Common myeloid progenitor, CD34-positive (primary cell): Measurements from ENCODE around the gene ITIH3.

Experiments
- CTCF ChIA-PET: fragments of 350-600 bp; sonication (Branson Sonifier 250); formaldehyde crosslinking; loops from one replicate; lab custom pipeline; 2021; ENCODE audit warnings: antibody characterized with exemption; lab: Charles Lee
- POLR2A ChIA-PET: fragments of 350-600 bp; sonication (Branson Sonifier 250); formaldehyde crosslinking; loops from one replicate; lab custom pipeline; 2021; ENCODE audit warnings: antibody characterized with exemption; lab: Charles Lee
- DNase-seq, 3 donors: peaks; one replicate each; pipeline versions ENCODE4 v3.0.0 to v3.0.0-alpha.2; 2013
- H3K27ac ChIP-seq, 2 experiments: 1 replicate in 1 of 2; 2 replicates in 1 of 2; pipeline ENCODE4 v1.7.0; 2013; ENCODE audit warnings: inconsistent platforms in 2 of 2, low read length in 2 of 2, mild to moderate bottlenecking in 2 of 2, low read depth in 1 of 2, moderate library complexity in 1 of 2; ENCODE audit not compliant: severe bottlenecking in 2 of 2, insufficient read depth in 1 of 2, poor library complexity in 1 of 2
- H3K27me3 ChIP-seq, 5 experiments: replicated peaks in 2 of 5; 1 replicate in 3 of 5; 2 replicates in 2 of 5; pipeline versions ENCODE4 v1.6.1 to v1.7.0; 2013; ENCODE audit warnings: low read length in 4 of 5, mild to moderate bottlenecking in 2 of 5, moderate library complexity in 2 of 5, inconsistent platforms in 1 of 5; ENCODE audit not compliant: insufficient read depth in 5 of 5, control insufficient read depth in 4 of 5
- H3K36me3 ChIP-seq, 4 experiments: 1 replicate in 2 of 4; 2 replicates in 2 of 4; pipeline versions ENCODE4 v1.6.1 to v1.7.0; 2013; ENCODE audit warnings: low read length in 3 of 4, control low read depth in 1 of 4, mild to moderate bottlenecking in 1 of 4; ENCODE audit not compliant: control insufficient read depth in 4 of 4, insufficient read depth in 4 of 4
- H3K4me1 ChIP-seq, 4 experiments: 1 replicate in 3 of 4; 2 replicates in 1 of 4; pipeline versions ENCODE4 v1.6.1 to v1.7.1; 2013; ENCODE audit warnings: low read length in 3 of 4, mild to moderate bottlenecking in 3 of 4, control low read depth in 1 of 4, inconsistent platforms in 1 of 4, moderate library complexity in 1 of 4; ENCODE audit not compliant: control insufficient read depth in 4 of 4, insufficient read depth in 4 of 4; ENCODE audit errors: control extremely low read depth in 1 of 4
- H3K4me3 ChIP-seq, 7 experiments: 1 replicate in 4 of 7; 2 replicates in 3 of 7; pipeline versions ENCODE4 v1.5.1 to v1.7.0; 2013; ENCODE audit warnings: mild to moderate bottlenecking in 7 of 7, low read length in 6 of 7, moderate library complexity in 6 of 7, inconsistent platforms in 2 of 7, low read depth in 2 of 7, control low read depth in 1 of 7; ENCODE audit not compliant: insufficient read depth in 4 of 7, control insufficient read depth in 1 of 7; ENCODE audit errors: extremely low read depth in 1 of 7
- H3K9me3 ChIP-seq, 5 experiments: 1 replicate in 4 of 5; 2 replicates in 1 of 5; pipeline versions ENCODE4 v1.6.1 to v1.7.1; 2013; ENCODE audit warnings: low read length in 4 of 5, mild to moderate bottlenecking in 2 of 5, inconsistent platforms in 1 of 5, low read depth in 1 of 5, moderate library complexity in 1 of 5; ENCODE audit not compliant: control insufficient read depth in 4 of 5, insufficient read depth in 2 of 5; ENCODE audit errors: control extremely low read depth in 1 of 5
- WGBS: methylation state at CpG from one replicate; pipeline ENCODE4 v1.1.5; 2013; ENCODE audit not compliant: insufficient coverage; 5-methylcytosine and 5-hydroxymethylcytosine counted together

The ITIH3 gene

DNA sequence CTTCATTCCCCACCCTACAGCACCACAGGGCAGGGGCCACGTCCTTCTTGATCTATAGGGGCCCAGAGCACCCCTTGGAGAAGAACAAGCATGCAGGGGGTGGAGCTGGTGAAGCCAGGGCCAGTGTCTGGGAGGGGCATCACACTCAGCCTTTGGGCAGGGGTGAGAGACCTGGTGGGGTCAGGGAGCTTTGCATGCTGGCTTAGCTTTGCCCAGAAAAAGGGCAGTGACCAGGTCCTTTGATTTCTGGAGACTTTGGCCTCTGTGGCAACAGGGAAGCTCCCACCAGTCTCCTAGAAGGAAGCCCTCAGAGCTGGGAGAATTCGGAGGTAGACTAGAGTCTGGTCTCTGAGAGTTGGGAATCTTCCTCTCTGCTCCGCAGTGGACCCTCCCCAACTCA lies 34.9 kb downstream of the ITIH3 start:
- Histone ChIP-seq H3K36me3 (no peaks in the 10 kb centered on the region), H3K9me3 (no peaks in the 10 kb centered on the region), H3K27ac (no peak overlapping the region), H3K27me3 (no peaks in the 10 kb centered on the region), H3K4me3 (no peak overlapping the region), H3K4me1 (peaks cover 0 to 3% (median 0%) of the 10 kb centered on the region in 4 experiments)
- 100% methylated on average over 2 of the region's 3 CpGs for WGBS
- DNase-seq, result no peak
- POLR2A ChIA-PET, result no interaction called here
- CTCF ChIA-PET, result interaction anchor here (0.8 to 1.8 kb wide), 4 partner anchors 8 to 27 kb away, joined by 3 to 6 read pairs (median 3); no protein-coding TSS in a partner anchor

DNA sequence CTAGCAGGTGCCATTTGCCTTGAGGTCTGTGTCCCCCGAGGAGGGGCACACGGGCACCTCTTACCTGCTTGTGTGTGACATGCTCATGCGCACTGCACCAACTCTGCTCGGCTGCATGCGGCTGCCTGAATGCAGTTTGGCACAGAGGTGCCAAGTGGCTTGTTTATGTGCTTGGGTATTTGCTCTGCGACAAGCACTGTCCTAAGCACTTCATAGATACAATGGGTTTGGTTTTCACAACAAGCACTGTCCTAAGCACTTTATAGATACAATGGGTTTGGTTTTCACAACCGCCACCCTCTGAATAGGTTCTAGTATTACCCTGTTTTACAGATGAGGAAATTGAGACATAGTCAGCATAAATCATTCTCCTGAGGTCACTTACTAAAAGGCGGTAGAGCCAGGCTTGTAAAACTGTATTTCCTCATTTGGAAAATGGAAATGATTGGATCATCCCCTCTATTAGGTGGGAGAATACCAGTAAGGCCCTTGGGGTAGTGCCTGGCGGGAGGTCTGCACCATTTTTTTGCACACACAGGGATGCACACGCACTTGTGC lies 35.4 kb downstream of the ITIH3 start:
- no peak for DNase-seq
- 93% methylated on average over 8 of the region's 10 CpGs for WGBS
- POLR2A ChIA-PET, result no interaction called here

DNA sequence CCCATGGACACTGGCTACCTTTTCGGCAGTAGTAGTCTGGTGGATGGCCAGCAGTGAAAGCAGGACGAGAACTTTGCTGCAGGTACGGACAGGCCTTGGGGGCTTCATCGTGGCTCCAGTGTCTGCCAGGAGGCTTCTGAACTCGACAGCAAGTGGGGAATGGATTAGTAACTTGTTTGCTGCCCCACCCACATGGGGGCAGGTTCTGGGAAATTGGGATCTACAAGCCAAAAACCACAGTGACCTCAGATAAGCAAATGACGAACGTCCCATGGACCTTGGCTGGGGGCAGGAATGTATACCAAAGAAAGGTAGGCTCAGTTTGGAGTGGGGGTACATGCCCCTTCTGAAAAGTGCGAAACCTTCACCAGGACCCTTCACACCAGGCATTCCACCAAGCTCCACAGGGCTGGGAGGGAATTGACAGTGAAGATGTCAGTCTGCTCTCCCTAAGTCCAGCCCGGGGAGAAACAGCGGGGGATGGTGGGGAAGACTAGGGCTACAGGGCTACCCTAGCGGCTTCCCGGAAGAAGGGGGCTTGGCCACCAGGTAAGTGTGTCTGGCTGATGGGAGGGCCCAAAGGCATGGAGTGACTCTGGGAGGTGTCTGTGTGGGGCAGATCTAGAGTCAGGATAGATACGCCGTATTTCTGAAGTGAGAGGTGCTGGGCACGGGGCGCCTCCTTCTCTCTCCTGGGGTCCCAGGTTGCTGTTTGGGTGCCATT lies 36.1 kb downstream of the ITIH3 start, which contains the start of gene ITIH4:
Gene ITIH4, minus strand, starts transcription at position 138 of the 724 bp plus-strand sequence. Its CDS starts 30 bp downstream, at position 108.
- CTCF ChIA-PET, result interaction anchor here (1.0 kb wide), 1 partner anchor 10 kb away, joined by 3 read pairs; no protein-coding TSS in a partner anchor

More for the DNA sequence above, 35.4 kb downstream of the ITIH3 start:
- H3K4me1 ChIP-seq, result peaks cover 0 to 3% (median 0%) of the 10 kb centered on the region in 4 experiments
- no peaks in the 10 kb centered on the region for H3K27me3 ChIP-seq
- peaks cover 0 to 3% (median 0%) of the 10 kb centered on the region in 4 experiments for H3K36me3 ChIP-seq
- no peak overlapping the region for H3K4me3 ChIP-seq
- H3K9me3 ChIP-seq, result no peaks in the 10 kb centered on the region
- CTCF ChIA-PET, result interaction anchor here (1.0 to 1.8 kb wide), 2 partner anchors 9 to 15 kb away, joined by 3 to 6 read pairs; no protein-coding TSS in a partner anchor
- H3K27ac ChIP-seq, result no peak overlapping the region

DNA sequence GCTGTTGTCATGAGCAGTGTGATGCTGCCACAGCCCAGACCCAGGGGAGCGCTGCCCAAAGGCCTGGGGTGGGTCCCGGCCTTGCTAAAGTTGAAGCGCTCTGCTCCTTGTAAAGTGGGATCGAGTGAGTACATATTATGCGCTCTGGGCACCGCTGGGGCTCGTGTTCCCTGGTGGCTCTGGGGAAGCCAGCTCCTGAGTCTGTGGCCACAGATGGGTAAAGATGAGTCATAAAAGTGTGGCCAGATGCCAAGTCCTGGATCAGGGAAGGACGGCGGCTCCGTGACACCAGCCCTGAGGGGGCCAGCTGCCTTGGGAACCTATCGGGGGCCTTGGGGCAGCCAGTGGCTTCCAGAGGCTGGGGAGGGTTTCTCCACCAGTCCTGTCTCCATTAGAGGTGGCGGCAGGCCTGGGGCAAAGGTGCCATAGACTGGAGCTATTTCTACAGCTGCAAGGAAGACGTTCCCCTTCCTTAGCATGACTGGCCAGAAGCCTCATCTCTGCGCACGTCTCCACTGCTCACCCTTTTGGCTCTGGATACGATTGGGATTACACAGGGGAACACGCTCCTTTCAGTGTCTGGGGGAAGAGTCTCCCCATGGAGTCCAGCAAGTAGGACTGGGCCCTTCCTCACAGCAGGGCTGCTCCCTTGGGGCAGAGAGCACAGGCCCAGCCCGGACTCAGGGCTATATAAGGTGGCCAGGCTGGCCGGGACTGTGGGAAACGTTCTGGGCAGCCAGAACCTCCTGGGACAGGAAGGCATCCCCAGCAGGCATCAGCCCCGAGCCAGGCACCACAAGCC lies 37.1 kb downstream of the ITIH3 start:
- Histone ChIP-seq H3K27me3 (no peaks in the 10 kb centered on the region), H3K4me1 (peaks cover 0 to 3% (median 0%) of the 10 kb centered on the region in 4 experiments), H3K27ac (no peak overlapping the region), H3K4me3 (no peak overlapping the region), H3K36me3 (peaks cover 0 to 16% (median 6%) of the 10 kb centered on the region in 4 experiments), H3K9me3 (no peaks in the 10 kb centered on the region)
- ChIA-PET POLR2A (no interaction called here), CTCF (no interaction called here)
- DNase-seq, result peak in 2 of 3 donors; percentile 10 to 34
- WGBS, result 80% methylated on average over 21 of the region's 21 CpGs

More for the DNA sequence above, 36.1 kb downstream of the ITIH3 start, which contains the start of gene ITIH4:
- POLR2A ChIA-PET, result no interaction called here
- Histone ChIP-seq H3K4me3 (no peak within 1 kb of the TSS), H3K27me3 (no peaks in the 10 kb centered on the region), H3K27ac (no peak within 1 kb of the TSS), H3K9me3 (no peaks in the 10 kb centered on the region), H3K4me1 (peaks cover 0 to 3% (median 0%) of the 10 kb centered on the region in 4 experiments), H3K36me3 (peaks cover 0 to 9% (median 1%) of the 10 kb centered on the region in 4 experiments)
- DNase-seq, result no peak
- WGBS, result 100% methylated on average over 9 of the region's 16 CpGs

DNA sequence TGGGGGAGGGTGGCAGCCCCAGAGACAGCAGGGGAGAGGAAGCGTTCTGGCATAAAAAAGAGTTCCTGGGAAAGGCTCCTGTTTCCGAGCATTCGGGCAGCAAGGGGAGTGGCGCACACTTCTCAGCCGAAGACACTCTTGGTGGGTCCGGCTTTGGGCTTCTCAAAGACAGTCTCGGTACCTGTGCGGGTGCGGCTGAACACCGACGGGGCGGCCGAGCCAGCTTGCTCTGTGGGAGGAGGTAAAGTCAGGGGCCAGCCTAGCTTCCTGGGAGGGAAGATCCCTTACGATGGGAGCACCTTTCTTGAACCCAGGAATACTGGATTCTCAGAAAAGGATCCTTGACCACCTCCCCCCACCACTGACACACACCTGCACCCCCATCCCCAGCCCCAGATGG lies 38.6 kb downstream of the ITIH3 start:
- Histone ChIP-seq H3K27ac (no peak overlapping the region), H3K36me3 (peaks cover 2 to 22% (median 9%) of the 10 kb centered on the region in 4 experiments), H3K27me3 (no peaks in the 10 kb centered on the region), H3K9me3 (no peaks in the 10 kb centered on the region), H3K4me1 (peaks cover 0 to 3% (median 0%) of the 10 kb centered on the region in 4 experiments), H3K4me3 (no peak overlapping the region)
- ChIA-PET CTCF (no interaction called here), POLR2A (no interaction called here)
- WGBS, result over 99% methylated on average over 14 of the region's 14 CpGs
- no peak for DNase-seq

DNA sequence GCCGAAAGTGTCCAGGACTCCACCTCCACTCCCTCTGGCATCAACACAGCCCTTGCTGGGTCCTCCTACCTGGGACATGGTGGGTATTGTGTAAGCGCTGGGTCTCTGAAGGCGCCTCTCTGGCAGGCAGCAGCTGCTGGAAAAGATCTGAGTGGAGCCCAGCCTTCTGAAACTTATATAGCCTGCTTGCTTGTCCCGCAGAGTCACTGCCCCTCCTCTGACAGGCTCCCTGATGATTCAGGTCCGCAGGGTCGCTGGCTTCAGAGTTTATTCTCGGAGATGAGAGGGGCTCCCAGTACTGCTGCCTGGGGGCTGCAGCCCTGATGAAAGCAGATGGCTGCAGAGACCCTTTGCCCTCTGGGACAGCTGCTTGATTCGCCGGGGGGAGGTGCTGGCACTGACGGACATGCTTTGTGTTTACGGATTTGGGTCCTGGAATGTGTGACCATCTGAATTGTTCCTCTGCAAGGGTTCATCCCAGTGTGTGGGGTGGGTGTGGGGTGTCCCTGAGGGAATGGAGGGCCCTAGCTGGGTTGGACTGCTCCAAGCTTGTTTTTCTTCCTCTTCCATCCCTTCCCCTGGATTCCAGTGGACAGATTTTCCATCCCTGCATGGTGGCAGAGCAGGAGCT lies 40.4 kb downstream of the ITIH3 start, which contains the start of gene MUSTN1:
Gene MUSTN1, minus strand, starts transcription at position 149 of the 631 bp plus-strand sequence. Its CDS starts 71 bp downstream, at position 78.
- peaks cover 2 to 28% (median 14%) of the 10 kb centered on the region in 4 experiments for H3K36me3 ChIP-seq
- WGBS, result 100% methylated on average over 4 of the region's 11 CpGs
- no peaks in the 10 kb centered on the region for H3K27me3 ChIP-seq
- ChIA-PET CTCF (no interaction called here), POLR2A (no interaction called here)
- H3K9me3 ChIP-seq, result no peaks in the 10 kb centered on the region
- H3K4me3 ChIP-seq, result no peak within 1 kb of the TSS
- no peak for DNase-seq
- no peak within 1 kb of the TSS for H3K27ac ChIP-seq
- peaks cover 0 to 3% (median 0%) of the 10 kb centered on the region in 4 experiments for H3K4me1 ChIP-seq
